ENCODE results near the gene OTOP2.

DNA sequence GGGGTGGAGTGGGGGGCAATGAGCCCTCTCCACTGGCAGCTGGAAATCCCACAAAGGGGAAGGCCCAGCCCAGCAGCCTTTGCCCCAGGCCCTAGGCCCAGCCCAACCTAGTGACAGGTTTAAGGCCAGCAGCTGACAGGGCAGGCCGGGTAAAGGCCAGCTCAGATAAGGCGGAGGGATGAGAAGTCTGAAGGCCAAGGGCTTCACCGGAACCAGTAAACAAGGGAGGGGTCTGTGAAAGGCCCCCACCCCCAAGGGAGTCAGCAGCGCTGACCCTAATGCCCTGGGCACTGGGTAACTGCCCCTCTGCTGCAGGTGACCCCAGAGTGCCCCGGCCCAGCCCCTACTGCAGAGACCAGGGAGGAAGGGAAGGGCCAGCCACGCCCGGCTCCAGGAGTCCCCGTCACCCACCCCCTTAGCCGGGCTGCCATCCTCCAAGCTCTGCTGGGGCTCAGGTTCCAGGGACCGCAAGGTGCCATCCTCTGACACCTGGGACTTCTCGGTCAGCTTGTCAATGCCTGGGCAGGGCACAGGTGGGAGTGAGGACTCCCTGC lies 29.1 kb downstream of the OTOP2 start:
- no peak for TF ChIP-seq CTCF (conservative IDR thresholded peaks at IDR 0.05; ENCODE audit: low read length)
- TF ChIP-seq EZH2phosphoT487 (IDR thresholded peaks at IDR 0.05; ENCODE audit: borderline replicate concordance, low read depth, low read length) = no peak
